HEK293 (cell line): ENCODE measurements around the gene TPM1.

ENCODE experiments used
- CTCF ChIA-PET: fragments of 350-600 bp; formaldehyde crosslinking; extraction: SDS; loops from one replicate; lab custom pipeline; 2021; ENCODE audit warnings: antibody characterized with exemption; lab: Yijun Ruan, JAX
- POLR2A ChIA-PET: fragments of 300-600 bp; formaldehyde crosslinking; extraction: SDS; loops from one replicate; lab custom pipeline; 2020; ENCODE audit warnings: antibody characterized with exemption, inconsistent platforms; lab: Yijun Ruan, JAX
- H3K27ac ChIP-seq: fragments of 200-500 bp; sonication (Bioruptor generic); 2 replicates; pipeline ENCODE4 v1.5.1; 2014; ENCODE audit warnings: low read depth, low read length, control low read depth, inconsistent platforms; ENCODE audit errors: extremely low read depth
- H3K36me3 ChIP-seq, 2 experiments: fragments of 200-500 bp in 1 of 2; sonication (Bioruptor generic) in 1 of 2; 1 replicate in 1 of 2; 2 replicates in 1 of 2; pipeline ENCODE4 v1.5.1; 2014 to 2017; ENCODE audit warnings: inconsistent platforms in 2 of 2, low read length in 2 of 2; ENCODE audit not compliant: control insufficient read depth in 2 of 2, insufficient read depth in 1 of 2
- H3K4me1 ChIP-seq: fragments of 200-500 bp; sonication (Bioruptor generic); 2 replicates; pipeline ENCODE4 v1.5.1; 2014; ENCODE audit warnings: mild to moderate bottlenecking, low read length, inconsistent platforms; ENCODE audit not compliant: control insufficient read depth, insufficient read depth
- H3K4me3 ChIP-seq: 2 replicates; pipeline ENCODE4 v1.5.1; 2011; ENCODE audit warnings: low read depth, mild to moderate bottlenecking, control low read depth, low read length, moderate library complexity
- H3K9me3 ChIP-seq: fragments of 200-500 bp; sonication (Bioruptor generic); 2 replicates; pipeline ENCODE4 v1.5.1; 2014; ENCODE audit warnings: low read depth, low read length, inconsistent platforms; ENCODE audit not compliant: control insufficient read depth, insufficient read depth
- GFI1B ChIP-seq: fragments of 450-650 bp; formaldehyde crosslinking; IDR thresholded peaks from 2 replicates; pipeline ENCODE4 v1.5.1; 2016; ENCODE audit warnings: missing biosample characterization, missing genetic modification characterization
- HOXD13 ChIP-seq: sonication (generic); formaldehyde crosslinking; IDR thresholded peaks from 2 replicates; pipeline ENCODE4 v1.8.0; 2022; ENCODE audit warnings: missing genetic modification reagents, borderline replicate concordance
- KLF10 ChIP-seq: fragments of 450-650 bp; IDR thresholded peaks from 2 replicates; pipeline ENCODE4 v1.5.1; 2018; ENCODE audit warnings: missing biosample characterization, mild to moderate bottlenecking, missing genetic modification characterization
- KLF16 ChIP-seq: fragments of 450-650 bp; formaldehyde crosslinking; IDR thresholded peaks from 2 replicates; pipeline ENCODE4 v1.5.1; 2017; ENCODE audit warnings: missing biosample characterization, missing genetic modification characterization
- MYNN ChIP-seq: fragments of 450-650 bp; formaldehyde crosslinking; IDR thresholded peaks from 2 replicates; pipeline ENCODE4 v1.5.1; 2016; ENCODE audit warnings: missing biosample characterization, missing genetic modification characterization, borderline replicate concordance
- PRDM4 ChIP-seq: fragments of 450-650 bp; formaldehyde crosslinking; IDR thresholded peaks from 2 replicates; pipeline ENCODE4 v1.5.1; 2017; ENCODE audit warnings: missing biosample characterization, missing genetic modification characterization
- ZBTB11 ChIP-seq: fragments of 450-650 bp; formaldehyde crosslinking; conservative IDR thresholded peaks from 2 replicates; pipeline ENCODE4 v1.5.1; 2016; ENCODE audit warnings: low read depth, missing biosample characterization, missing genetic modification characterization
- ZBTB7A ChIP-seq: fragments of 450-650 bp; formaldehyde crosslinking; IDR thresholded peaks from 2 replicates; pipeline ENCODE4 v1.5.1; 2016; ENCODE audit warnings: low read depth, missing biosample characterization, missing genetic modification characterization
- ZNF133 ChIP-seq: fragments of 450-650 bp; formaldehyde crosslinking; IDR thresholded peaks from 2 replicates; pipeline ENCODE4 v1.5.1; 2016; ENCODE audit warnings: missing biosample characterization, missing genetic modification characterization
- ZNF202 ChIP-seq: fragments of 450-650 bp; formaldehyde crosslinking; IDR thresholded peaks from 2 replicates; pipeline ENCODE4 v1.5.1; 2016; ENCODE audit warnings: missing biosample characterization, missing genetic modification characterization, borderline replicate concordance
- ZNF223 ChIP-seq: fragments of 450-650 bp; formaldehyde crosslinking; IDR thresholded peaks from 2 replicates; pipeline ENCODE4 v1.5.1; 2016; ENCODE audit warnings: missing biosample characterization, missing genetic modification characterization
- ZNF280C ChIP-seq: fragments of 450-650 bp; formaldehyde crosslinking; IDR thresholded peaks from 2 replicates; pipeline ENCODE4 v1.5.1; 2016; ENCODE audit warnings: missing biosample characterization, missing genetic modification characterization
- ZNF302 ChIP-seq: fragments of 450-650 bp; formaldehyde crosslinking; IDR thresholded peaks from 2 replicates; pipeline ENCODE4 v1.5.1; 2016; ENCODE audit warnings: missing biosample characterization, missing genetic modification characterization, low read depth
- ZNF341 ChIP-seq: fragments of 450-650 bp; formaldehyde crosslinking; IDR thresholded peaks from 2 replicates; pipeline ENCODE4; 2016; ENCODE audit warnings: low read depth, missing biosample characterization, missing genetic modification characterization
- ZNF398 ChIP-seq: fragments of 450-650 bp; formaldehyde crosslinking; IDR thresholded peaks from 2 replicates; pipeline ENCODE4 v1.5.1; 2017; ENCODE audit warnings: missing biosample characterization, missing genetic modification characterization
- ZNF426 ChIP-seq: fragments of 450-650 bp; formaldehyde crosslinking; IDR thresholded peaks from 2 replicates; pipeline ENCODE4 v1.5.1; 2017; ENCODE audit warnings: missing biosample characterization, missing genetic modification characterization, mild to moderate bottlenecking, inconsistent platforms, moderate library complexity
- ZNF521 ChIP-seq: fragments of 450-650 bp; formaldehyde crosslinking; IDR thresholded peaks from 2 replicates; pipeline ENCODE4 v1.5.1; 2017; ENCODE audit warnings: missing biosample characterization, mild to moderate bottlenecking, missing genetic modification characterization
- ZNF530 ChIP-seq: fragments of 450-650 bp; formaldehyde crosslinking; IDR thresholded peaks from 2 replicates; pipeline ENCODE4 v1.5.1; 2016; ENCODE audit warnings: low read depth, missing biosample characterization, missing genetic modification characterization
- ZNF549 ChIP-seq: fragments of 450-650 bp; IDR thresholded peaks from 2 replicates; pipeline ENCODE4 v1.5.1; 2018; ENCODE audit warnings: missing biosample characterization, missing genetic modification characterization, mild to moderate bottlenecking, inconsistent platforms, moderate library complexity
- ZNF560 ChIP-seq: fragments of 450-650 bp; formaldehyde crosslinking; IDR thresholded peaks from 2 replicates; pipeline ENCODE4 v1.5.1; 2017; ENCODE audit warnings: missing biosample characterization, missing genetic modification characterization, borderline replicate concordance
- ZNF654 ChIP-seq: fragments of 450-650 bp; formaldehyde crosslinking; IDR thresholded peaks from 2 replicates; pipeline ENCODE4 v1.5.1; 2016; ENCODE audit warnings: low read depth, missing biosample characterization, missing genetic modification characterization
- ZNF768 ChIP-seq: fragments of 450-650 bp; formaldehyde crosslinking; IDR thresholded peaks from 2 replicates; pipeline ENCODE4 v1.5.1; 2018; ENCODE audit warnings: missing biosample characterization, mild to moderate bottlenecking, missing genetic modification characterization
- ZNF776 ChIP-seq: fragments of 450-650 bp; formaldehyde crosslinking; IDR thresholded peaks from 2 replicates; pipeline ENCODE4 v1.5.0; 2017; ENCODE audit warnings: missing biosample characterization, missing genetic modification characterization, borderline replicate concordance
- ZSCAN5A ChIP-seq: fragments of 450-650 bp; formaldehyde crosslinking; IDR thresholded peaks from 2 replicates; pipeline ENCODE4 v1.5.1; 2016; ENCODE audit warnings: missing biosample characterization, missing genetic modification characterization

Gene TPM1

GRCh38 chr15:63023351-63023945 is 19.1 kb upstream of the TPM1 start (continued):
- TF ChIP-seq ZBTB11 (no peak), KLF10 (tag by site-specific recombination) (no peak), ZNF302 (tag by site-specific recombination) (no peak), ZNF654 (tag by site-specific recombination) (no peak), GFI1B (tag by site-specific recombination) (no peak), ZNF223 (tag by site-specific recombination) (no peak), KLF16 (tag by site-specific recombination) (no peak), ZBTB7A (no peak), HOXD13 (no peak)
- TF ChIP-seq, all 188 proteins: peak for 0

GRCh38 chr15:63025460-63025859 is 17.1 kb upstream of the TPM1 start:
- POLR2A ChIA-PET = no interaction called here
- Histone ChIP-seq H3K4me1 (no peaks in the 10 kb centered on the region), H3K36me3 (no peaks in the 10 kb centered on the region), H3K9me3 (no peaks in the 10 kb centered on the region), H3K4me3 (no peak overlapping the region), H3K27ac (no peak overlapping the region)
- TF ChIP-seq ZNF426 (tag by site-specific recombination) (no peak), ZNF768 (tag by site-specific recombination) (no peak), ZSCAN5A (tag by site-specific recombination) (no peak), ZNF280C (tag by site-specific recombination) (no peak), ZNF776 (no peak), ZNF560 (tag by site-specific recombination) (no peak), ZNF521 (no peak), ZNF530 (tag by site-specific recombination) (no peak), ZNF133 (tag by site-specific recombination) (no peak), MYNN (no peak), ZNF549 (tag by site-specific recombination) (no peak), HOXD13 (no peak), ZNF398 (tag by site-specific recombination) (no peak), PRDM4 (tag by site-specific recombination) (no peak), ZNF341 (tag by site-specific recombination) (no peak), ZNF202 (tag by site-specific recombination) (no peak)
- CTCF ChIA-PET = interaction anchor here (1.0 kb wide), 1 partner anchor 23 kb away, joined by 3 read pairs; no protein-coding TSS in a partner anchor
